SU-DHL-6 (cell line): Measurements from ENCODE around the gene ZNF280A.

Experiments
- H2AFZ ChIP-seq: fragments of 200-600 bp; sonication (generic); 2 replicates; pipeline ENCODE4 v1.6.1; 2014; ENCODE audit warnings: low read depth, mild to moderate bottlenecking, moderate library complexity, mixed read lengths, antibody characterized with exemption, low read length; ENCODE audit not compliant: severe bottlenecking
- H3F3A ChIP-seq: fragments of 200-600 bp; shearing (Covaris generic); 2 replicates; pipeline ENCODE4 v1.6.0; 2016; ENCODE audit warnings: antibody characterized with exemption, mild to moderate bottlenecking; ENCODE audit not compliant: insufficient read depth
- H3K27ac ChIP-seq: fragments of 200-600 bp; sonication (generic); 2 replicates; pipeline ENCODE4 v1.5.1; 2016; ENCODE audit warnings: low read depth, mild to moderate bottlenecking, low read length, moderate library complexity, mixed read lengths
- H3K27me3 ChIP-seq: fragments of 200-600 bp; sonication (generic), shearing (Covaris generic); 2 replicates; pipeline ENCODE4 v1.6.0; 2014; ENCODE audit warnings: mild to moderate bottlenecking, low read length
- H3K36me3 ChIP-seq: fragments of 200-600 bp; sonication (generic); 2 replicates; pipeline ENCODE4 v1.6.1; 2014; ENCODE audit warnings: mild to moderate bottlenecking, low read length, mixed read lengths
- H3K4me2 ChIP-seq: fragments of 300-600, 200-600 bp; shearing (Covaris generic), sonication (generic); 2 replicates; pipeline ENCODE4 v1.6.0; 2014; ENCODE audit warnings: low read length, low read depth, mild to moderate bottlenecking; ENCODE audit not compliant: poor library complexity, severe bottlenecking
- H3K4me3 ChIP-seq: fragments of 200-600 bp; sonication (generic); 2 replicates; pipeline ENCODE4 v1.5.1; 2014; ENCODE audit warnings: antibody characterized with exemption, low read length, mild to moderate bottlenecking, mixed read lengths; ENCODE audit not compliant: insufficient read depth, poor library complexity, severe bottlenecking
- H3K79me2 ChIP-seq: fragments of 200-600 bp; sonication (generic); 2 replicates; pipeline ENCODE4 v1.6.1; 2014; ENCODE audit warnings: mild to moderate bottlenecking, low read length, moderate library complexity; ENCODE audit not compliant: insufficient read depth
- H3K9ac ChIP-seq: fragments of 200-600 bp; sonication (generic); 2 replicates; pipeline ENCODE4 v1.7.0; 2014; ENCODE audit warnings: mild to moderate bottlenecking, low read length
- H3K9me2 ChIP-seq: fragments of 200-600 bp; sonication (generic); replicated peaks from 2 replicates; pipeline ENCODE4 v1.6.1; 2014; ENCODE audit warnings: low read length; ENCODE audit not compliant: insufficient read depth
- H3K9me3 ChIP-seq: fragments of 200-600 bp; sonication (generic); 2 replicates; pipeline ENCODE4 v1.6.1; 2014; ENCODE audit warnings: low read length, mixed read lengths; ENCODE audit not compliant: insufficient read depth
- H4K20me1 ChIP-seq: fragments of 200-600 bp; sonication (generic); 2 replicates; pipeline ENCODE4 v1.6.1; 2014; ENCODE audit warnings: low read depth, mild to moderate bottlenecking, antibody characterized with exemption, low read length, moderate library complexity, mixed read lengths
- EZH2phosphoT487 ChIP-seq: fragments of 200-600 bp; sonication (generic), shearing (Covaris generic); conservative IDR thresholded peaks from 2 replicates; pipeline ENCODE4 v1.6.1; 2018; ENCODE audit warnings: mild to moderate bottlenecking, antibody characterized with exemption, low read length, moderate library complexity, mixed read lengths
- TF ChIP-seq, protein P1 (sequence below): fragments of 200-600 bp; sonication (generic); IDR thresholded peaks from one replicate; pipeline ENCODE4 v1.5.1; 2017; ENCODE audit warnings: antibody characterized with exemption, mild to moderate bottlenecking, low read length, moderate library complexity; ENCODE audit not compliant: insufficient read depth, poor library complexity, severe bottlenecking

The ZNF280A gene

DNA sequence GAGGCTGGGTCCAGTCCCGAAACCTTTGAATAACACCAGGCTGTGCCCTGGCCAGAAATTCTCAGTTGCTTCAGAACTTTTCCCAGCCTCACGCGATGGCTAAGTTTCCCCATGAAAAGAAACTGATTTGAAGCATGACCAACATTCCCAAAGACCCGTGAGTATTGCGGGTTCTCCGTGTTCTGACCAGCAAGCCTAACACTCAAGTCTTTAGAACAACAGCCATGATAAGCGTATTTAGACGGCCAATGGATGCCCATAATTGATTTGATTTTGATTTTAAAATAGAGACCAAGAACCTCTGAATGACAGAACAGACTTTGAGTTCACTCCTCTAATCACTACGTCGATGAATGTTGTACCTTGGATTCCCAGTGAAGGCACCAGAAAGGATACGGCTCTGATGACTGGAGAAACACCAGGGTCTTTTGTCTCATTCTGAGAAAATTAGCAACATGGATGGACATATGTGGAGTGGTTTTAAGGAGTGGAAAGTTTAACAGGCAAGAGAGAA is 55.5 kb downstream of the ZNF280A start:
- Histone ChIP-seq H3K9me3 (0 out of 2 replicates have a peak, but pooled peaks cover 5% of the 10 kb centered on the region), H3K4me2 (no peak overlapping the region), H3F3A (peaks cover 4% of the 10 kb centered on the region; the same call in 1 of the 2 replicates), H3K36me3 (no peaks in the 10 kb centered on the region), H3K27ac (no peak overlapping the region), H3K9me2 (no peaks in the 10 kb centered on the region), H2AFZ (no peak overlapping the region), H3K79me2 (no peaks in the 10 kb centered on the region), H4K20me1 (no peaks in the 10 kb centered on the region), H3K4me3 (no peak overlapping the region), H3K9ac (no peak overlapping the region), H3K27me3 (no peaks in the 10 kb centered on the region)
- no peak for TF ChIP-seq EZH2phosphoT487
- TF ChIP-seq, protein P1, sequence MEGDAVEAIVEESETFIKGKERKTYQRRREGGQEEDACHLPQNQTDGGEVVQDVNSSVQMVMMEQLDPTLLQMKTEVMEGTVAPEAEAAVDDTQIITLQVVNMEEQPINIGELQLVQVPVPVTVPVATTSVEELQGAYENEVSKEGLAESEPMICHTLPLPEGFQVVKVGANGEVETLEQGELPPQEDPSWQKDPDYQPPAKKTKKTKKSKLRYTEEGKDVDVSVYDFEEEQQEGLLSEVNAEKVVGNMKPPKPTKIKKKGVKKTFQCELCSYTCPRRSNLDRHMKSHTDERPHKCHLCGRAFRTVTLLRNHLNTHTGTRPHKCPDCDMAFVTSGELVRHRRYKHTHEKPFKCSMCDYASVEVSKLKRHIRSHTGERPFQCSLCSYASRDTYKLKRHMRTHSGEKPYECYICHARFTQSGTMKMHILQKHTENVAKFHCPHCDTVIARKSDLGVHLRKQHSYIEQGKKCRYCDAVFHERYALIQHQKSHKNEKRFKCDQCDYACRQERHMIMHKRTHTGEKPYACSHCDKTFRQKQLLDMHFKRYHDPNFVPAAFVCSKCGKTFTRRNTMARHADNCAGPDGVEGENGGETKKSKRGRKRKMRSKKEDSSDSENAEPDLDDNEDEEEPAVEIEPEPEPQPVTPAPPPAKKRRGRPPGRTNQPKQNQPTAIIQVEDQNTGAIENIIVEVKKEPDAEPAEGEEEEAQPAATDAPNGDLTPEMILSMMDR = no peak

DNA sequence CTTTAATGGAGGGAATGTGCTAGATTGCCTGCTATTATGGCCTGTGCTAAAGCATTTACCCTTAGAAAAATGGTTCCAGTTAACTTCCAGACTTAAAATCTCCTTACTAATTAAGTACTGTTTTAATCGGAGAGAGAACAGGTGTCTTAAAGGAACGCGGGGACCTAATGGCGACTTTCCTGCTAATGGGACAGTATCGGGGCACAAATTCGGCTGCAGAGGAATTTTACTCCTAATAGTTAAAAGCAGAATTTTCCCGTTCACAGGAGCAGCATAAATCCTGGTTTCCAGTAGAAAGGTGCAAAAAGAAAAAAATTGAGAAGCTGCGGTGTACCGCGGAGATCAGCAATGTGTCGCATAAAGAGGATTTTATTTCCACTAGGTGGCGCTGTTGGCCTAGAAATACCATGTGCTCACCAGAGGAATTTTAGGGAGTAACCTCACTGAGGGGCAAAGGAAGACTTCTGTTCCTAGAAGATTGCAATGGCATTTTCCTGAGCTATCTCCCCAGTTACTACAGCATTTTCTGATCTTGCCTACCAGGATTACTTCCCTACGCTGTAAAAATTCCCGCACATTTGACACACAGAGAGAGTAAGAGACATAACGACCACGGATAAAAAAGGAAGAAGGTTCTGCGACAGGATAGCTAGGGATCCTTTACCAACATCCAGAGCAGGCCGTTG is 56.1 kb downstream of the ZNF280A start:
- Histone ChIP-seq H3K36me3 (no peaks in the 10 kb centered on the region), H3K9me3 (0 out of 2 replicates have a peak, but pooled peaks cover 9% of the 10 kb centered on the region), H3K9me2 (no peaks in the 10 kb centered on the region), H3K27me3 (no peaks in the 10 kb centered on the region), H3K9ac (no peak overlapping the region), H3K4me3 (no peak overlapping the region), H2AFZ (no peak overlapping the region), H3K79me2 (no peaks in the 10 kb centered on the region), H3K4me2 (no peak overlapping the region), H4K20me1 (no peaks in the 10 kb centered on the region), H3F3A (peaks cover 4% of the 10 kb centered on the region; the same call in 1 of the 2 replicates), H3K27ac (no peak overlapping the region)
- TF ChIP-seq, protein P1 = no peak
